ENCODE data around the gene SORCS2. TPM values are rescaled to one million over a fixed set of nuclear protein-coding genes. Genes with fewer than 3 reads are reported as not detected.

The SORCS2 gene
- total and polyA plus RNA-seq, 2 donors (not counting 1 experiment from before 2014, with no cell fraction given), result not detected

DNA sequence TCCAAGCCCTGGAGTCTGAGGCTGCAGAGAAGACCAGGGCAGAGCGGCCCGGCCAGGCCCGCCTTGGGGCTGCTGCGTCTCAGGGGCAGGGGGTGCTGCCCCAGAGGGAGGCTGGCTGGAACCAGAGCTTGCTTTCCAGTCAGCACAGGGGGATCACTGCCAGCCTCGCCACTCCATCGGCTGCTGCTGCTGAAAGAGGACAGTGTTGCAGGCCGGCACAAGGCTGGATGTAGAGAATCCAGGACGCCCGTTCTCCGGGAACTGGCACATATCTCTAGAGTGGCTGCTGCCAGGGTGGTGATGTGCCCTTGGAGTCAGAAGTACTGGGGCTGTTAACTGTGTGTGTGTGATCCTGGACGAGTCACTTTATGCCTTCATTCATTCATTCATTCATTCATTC, 31.9 kb upstream of the SORCS2 start:
- no peaks in the 10 kb centered on the region for H3K79me2 ChIP-seq (ENCODE audit: control insufficient read depth, insufficient read depth, low read length)
- no peaks in the 10 kb centered on the region for H3K4me1 ChIP-seq (ENCODE audit: control insufficient read depth in 2 of 2, insufficient read depth in 2 of 2, low read length in 2 of 2)
- DNase-seq, result no peak
- no peaks in the 10 kb centered on the region for H3K36me3 ChIP-seq (replicated peaks in 1 of 2; ENCODE audit: control extremely low read depth in 1 of 2, control insufficient read depth in 1 of 2, extremely low read depth in 1 of 2, insufficient read depth in 2 of 2, low read length in 1 of 2)
- H3K4me3 ChIP-seq (ENCODE audit: control extremely low read depth in 1 of 5, extremely low read depth in 1 of 5, insufficient read depth in 1 of 5, low read depth in 2 of 5, low read length in 4 of 5), result no peak overlapping the region
- TF ChIP-seq EZH2 (IDR thresholded peaks at IDR 0.05; ENCODE audit: borderline replicate concordance, insufficient read depth, low read depth, low read length, poor library complexity, severe bottlenecking), result no peak
- TF ChIP-seq, protein P1, sequence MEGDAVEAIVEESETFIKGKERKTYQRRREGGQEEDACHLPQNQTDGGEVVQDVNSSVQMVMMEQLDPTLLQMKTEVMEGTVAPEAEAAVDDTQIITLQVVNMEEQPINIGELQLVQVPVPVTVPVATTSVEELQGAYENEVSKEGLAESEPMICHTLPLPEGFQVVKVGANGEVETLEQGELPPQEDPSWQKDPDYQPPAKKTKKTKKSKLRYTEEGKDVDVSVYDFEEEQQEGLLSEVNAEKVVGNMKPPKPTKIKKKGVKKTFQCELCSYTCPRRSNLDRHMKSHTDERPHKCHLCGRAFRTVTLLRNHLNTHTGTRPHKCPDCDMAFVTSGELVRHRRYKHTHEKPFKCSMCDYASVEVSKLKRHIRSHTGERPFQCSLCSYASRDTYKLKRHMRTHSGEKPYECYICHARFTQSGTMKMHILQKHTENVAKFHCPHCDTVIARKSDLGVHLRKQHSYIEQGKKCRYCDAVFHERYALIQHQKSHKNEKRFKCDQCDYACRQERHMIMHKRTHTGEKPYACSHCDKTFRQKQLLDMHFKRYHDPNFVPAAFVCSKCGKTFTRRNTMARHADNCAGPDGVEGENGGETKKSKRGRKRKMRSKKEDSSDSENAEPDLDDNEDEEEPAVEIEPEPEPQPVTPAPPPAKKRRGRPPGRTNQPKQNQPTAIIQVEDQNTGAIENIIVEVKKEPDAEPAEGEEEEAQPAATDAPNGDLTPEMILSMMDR (IDR thresholded peaks at IDR 0.05), result no peak
- Mint-ChIP-seq H3K4me3 (no peak overlapping the region), H3K9me3 (ENCODE audit: insufficient read depth) (no peaks in the 10 kb centered on the region), H3K27me3 (peaks cover 23% of the 10 kb centered on the region), H3K4me1 (no peaks in the 10 kb centered on the region), H3K27ac (no peak overlapping the region)
- no peak overlapping the region for H3K9ac ChIP-seq (ENCODE audit: low read length)
- ATAC-seq (ENCODE audit: low read depth), result no peak
- no peak overlapping the region for H3K27ac ChIP-seq (ENCODE audit: low read length in 2 of 2)
- no peaks in the 10 kb centered on the region for H3K9me3 ChIP-seq (ENCODE audit: control extremely low read depth in 1 of 3, control insufficient read depth in 2 of 3, insufficient read depth in 1 of 3, low read length in 2 of 3)
- H3K4me2 ChIP-seq (replicated peaks; ENCODE audit: low read depth, low read length, poor library complexity, severe bottlenecking), result no peak overlapping the region
- POLR2A ChIA-PET, result no interaction called here
- intact Hi-C loops (cut with micrococcal nuclease), result no loop called here
- no peaks in the 10 kb centered on the region for H4K20me1 ChIP-seq (ENCODE audit: control insufficient read depth, insufficient read depth, low read length, poor library complexity, severe bottlenecking)
- WGBS (ENCODE audit: insufficient coverage), result 97% methylated on average over 10 of the region's 11 CpGs
- CTCF ChIA-PET, result no interaction called here
- H3K27me3 ChIP-seq (replicated peaks in 1 of 4; ENCODE audit: control extremely low read depth in 1 of 4, control insufficient read depth in 3 of 4, insufficient read depth in 4 of 4, low read length in 3 of 4), result no peaks in the 10 kb centered on the region
- H2AFZ ChIP-seq (ENCODE audit: insufficient read depth, low read depth, low read length, poor library complexity, severe bottlenecking), result no peak overlapping the region

DNA sequence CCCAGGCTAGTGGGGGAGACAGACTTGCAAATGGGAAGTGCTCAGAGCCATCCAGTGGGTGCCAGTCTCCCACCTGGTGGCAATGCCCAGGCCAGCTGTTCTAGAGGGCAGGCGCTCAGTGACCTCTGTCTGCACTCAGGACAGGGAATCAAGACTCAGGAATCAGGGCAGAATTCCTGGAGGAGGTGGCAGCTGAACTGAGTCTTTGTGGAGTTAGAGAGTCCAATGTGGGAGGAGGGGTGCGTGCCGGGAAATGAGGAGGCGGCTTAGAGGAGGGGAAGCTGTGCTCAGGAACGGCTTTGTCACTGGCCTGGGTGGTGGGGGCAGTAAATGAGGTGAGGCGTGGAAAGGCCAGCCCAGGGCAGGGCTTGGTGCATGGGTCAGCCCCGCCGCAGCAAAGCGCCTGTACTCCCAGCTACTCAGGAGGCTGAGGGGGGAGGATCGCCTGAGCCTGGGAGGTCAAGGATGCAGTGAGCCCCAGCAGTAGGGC, 31.3 kb upstream of the SORCS2 start:
- Histone ChIP-seq H3K27ac (ENCODE audit: low read length in 2 of 2) (no peak overlapping the region), H3K36me3 (replicated peaks in 1 of 2; ENCODE audit: control extremely low read depth in 1 of 2, control insufficient read depth in 1 of 2, extremely low read depth in 1 of 2, insufficient read depth in 2 of 2, low read length in 1 of 2) (no peaks in the 10 kb centered on the region), H2AFZ (ENCODE audit: insufficient read depth, low read depth, low read length, poor library complexity, severe bottlenecking) (no peak overlapping the region), H3K9me3 (ENCODE audit: control extremely low read depth in 1 of 3, control insufficient read depth in 2 of 3, insufficient read depth in 1 of 3, low read length in 2 of 3) (no peaks in the 10 kb centered on the region), H3K27me3 (replicated peaks in 1 of 4; ENCODE audit: control extremely low read depth in 1 of 4, control insufficient read depth in 3 of 4, insufficient read depth in 4 of 4, low read length in 3 of 4) (no peaks in the 10 kb centered on the region), H3K9ac (ENCODE audit: low read length) (no peak overlapping the region), H4K20me1 (ENCODE audit: control insufficient read depth, insufficient read depth, low read length, poor library complexity, severe bottlenecking) (no peaks in the 10 kb centered on the region), H3K4me3 (ENCODE audit: control extremely low read depth in 1 of 5, extremely low read depth in 1 of 5, insufficient read depth in 1 of 5, low read depth in 2 of 5, low read length in 4 of 5) (no peak overlapping the region), H3K79me2 (ENCODE audit: control insufficient read depth, insufficient read depth, low read length) (no peaks in the 10 kb centered on the region), H3K4me1 (ENCODE audit: control insufficient read depth in 2 of 2, insufficient read depth in 2 of 2, low read length in 2 of 2) (no peaks in the 10 kb centered on the region), H3K4me2 (replicated peaks; ENCODE audit: low read depth, low read length, poor library complexity, severe bottlenecking) (no peak overlapping the region)
- DNase-seq (no peak), ATAC-seq (ENCODE audit: low read depth) (no peak)
- Mint-ChIP-seq H3K4me1 (no peaks in the 10 kb centered on the region), H3K27ac (no peak overlapping the region), H3K4me3 (no peak overlapping the region), H3K9me3 (ENCODE audit: insufficient read depth) (no peaks in the 10 kb centered on the region), H3K27me3 (peaks cover 21% of the 10 kb centered on the region)
- ChIA-PET POLR2A (no interaction called here), CTCF (no interaction called here)
- TF ChIP-seq EZH2 (IDR thresholded peaks at IDR 0.05; ENCODE audit: borderline replicate concordance, insufficient read depth, low read depth, low read length, poor library complexity, severe bottlenecking), result no peak
- TF ChIP-seq, protein P1 (IDR thresholded peaks at IDR 0.05), result no peak
- intact Hi-C loops (cut with micrococcal nuclease), result no loop called here
- WGBS (ENCODE audit: insufficient coverage), result 83% methylated on average over 9 of the region's 10 CpGs
